ENCODE results near the gene SLK. TPM values are rescaled to one million over a fixed set of nuclear protein-coding genes. Genes with fewer than 3 reads are reported as not detected.
A peak's percentile ranks its signal among the peaks of the same experiment; 100 is the strongest.

SLK gene
- total RNA-seq, 1 donor from 2014 or later: 30.0 TPM

GRCh38 chr10:103979530-103979929, 12.6 kb downstream of the SLK start:
- Mint-ChIP-seq H3K4me3 (no peak overlapping the region), H3K36me3 (ENCODE audit: low read depth) (peaks cover 6% of the 10 kb centered on the region), H3K27me3 (ENCODE audit: low read depth) (no peaks in the 10 kb centered on the region), H3K27ac (ENCODE audit: unreplicated experiment) (no peak overlapping the region), H3K9me3 (no peaks in the 10 kb centered on the region), H3K4me1 (peaks cover 18% of the 10 kb centered on the region)
- no peak for DNase-seq (ENCODE audit: low read depth, low spot score)
- TF ChIP-seq CTCF (conservative IDR thresholded peaks at IDR 0.05): no peak

- Mint-ChIP-seq H3K27me3 (ENCODE audit: low read depth) (no peaks in the 10 kb centered on the region), H3K36me3 (ENCODE audit: low read depth) (no peaks in the 10 kb centered on the region), H3K4me1 (peaks cover 18% of the 10 kb centered on the region), H3K9me3 (no peaks in the 10 kb centered on the region), H3K27ac (ENCODE audit: unreplicated experiment) (no peak overlapping the region), H3K4me3 (no peak overlapping the region)
- no peak for DNase-seq (ENCODE audit: low read depth, low spot score)
- TF ChIP-seq CTCF (conservative IDR thresholded peaks at IDR 0.05): no peak
These were observed 13.5 kb downstream of the SLK start for GRCh38 chr10:103980288-103980906.

GRCh38 chr10:103982639-103983038, 15.7 kb downstream of the SLK start:
- Mint-ChIP-seq H3K27me3 (ENCODE audit: low read depth) (no peaks in the 10 kb centered on the region), H3K9me3 (no peaks in the 10 kb centered on the region), H3K36me3 (ENCODE audit: low read depth) (no peaks in the 10 kb centered on the region), H3K4me1 (peaks cover 18% of the 10 kb centered on the region), H3K27ac (ENCODE audit: unreplicated experiment) (no peak overlapping the region), H3K4me3 (no peak overlapping the region)
- TF ChIP-seq CTCF (conservative IDR thresholded peaks at IDR 0.05): peak; percentile 26
- DNase-seq (ENCODE audit: low read depth, low spot score): no peak

- Mint-ChIP-seq H3K4me1 (peaks cover 18% of the 10 kb centered on the region), H3K4me3 (no peak overlapping the region), H3K27me3 (ENCODE audit: low read depth) (no peaks in the 10 kb centered on the region), H3K27ac (ENCODE audit: unreplicated experiment) (no peak overlapping the region), H3K36me3 (ENCODE audit: low read depth) (no peaks in the 10 kb centered on the region), H3K9me3 (no peaks in the 10 kb centered on the region)
- no peak for TF ChIP-seq CTCF (conservative IDR thresholded peaks at IDR 0.05)
- no peak for DNase-seq (ENCODE audit: low read depth, low spot score)
These were observed 16.5 kb downstream of the SLK start for GRCh38 chr10:103983367-103983911.

- TF ChIP-seq CTCF (conservative IDR thresholded peaks at IDR 0.05): no peak
- no peaks in the 10 kb centered on the region for H3K27me3 Mint-ChIP-seq (ENCODE audit: low read depth)
- H3K4me3 Mint-ChIP-seq: no peak overlapping the region
- no peak for DNase-seq (ENCODE audit: low read depth, low spot score)
- no peaks in the 10 kb centered on the region for H3K9me3 Mint-ChIP-seq
- H3K4me1 Mint-ChIP-seq: peaks cover 13% of the 10 kb centered on the region
- no peak overlapping the region for H3K27ac Mint-ChIP-seq (ENCODE audit: unreplicated experiment)
- no peaks in the 10 kb centered on the region for H3K36me3 Mint-ChIP-seq (ENCODE audit: low read depth)
These were observed 18.8 kb downstream of the SLK start for GRCh38 chr10:103985726-103986125.

Measured in neural crest cell (in vitro differentiated cells).